ENCODE data around the gene ZBTB3. TPM values are rescaled to one million over a fixed set of nuclear protein-coding genes. Genes with fewer than 3 reads are reported as not detected.
"Not testable (repeated sequence)": the region's sequence is repeated elsewhere in the genome, so short reads cannot be mapped to it uniquely, and the experiment has no call there.

Gene ZBTB3
- total and polyA plus RNA-seq, 2 donors (not counting 3 experiments of a cell fraction or from before 2014, with no cell fraction given): 3.7 to 6.9 TPM

DNA sequence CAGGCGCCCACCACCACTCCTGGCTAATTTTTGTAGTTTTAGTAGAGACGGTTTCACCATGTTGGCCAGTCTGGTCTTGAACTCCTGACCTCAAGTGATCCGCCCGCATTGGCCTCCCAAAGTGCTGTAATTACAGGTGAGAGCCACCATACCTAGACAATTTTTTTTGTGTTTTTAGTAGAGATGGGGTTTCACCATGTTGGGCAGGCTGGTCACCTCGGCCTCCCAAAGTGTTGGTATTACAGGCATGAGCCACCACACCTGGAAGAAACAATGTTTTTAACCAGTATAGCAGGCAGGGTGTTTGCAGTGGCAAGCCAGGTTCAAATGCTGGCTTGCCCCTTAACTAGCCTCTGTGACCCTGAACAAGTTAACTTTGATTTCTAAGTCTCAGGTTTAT lies 4.0 kb downstream of the ZBTB3 start:
- FAIRE-seq, CTCF ChIA-PET: not testable (repeated sequence)
- intact Hi-C loops (cut with micrococcal nuclease): loop anchor here (5.0 kb wide), 1 partner anchor 1087 kb away; the partner anchor contains the start of gene MARK2

GRCh38 chr11:62747475-62748160 lies 6.3 kb downstream of the ZBTB3 start:
- DNase-seq (ENCODE audit: low read depth, low spot score) (no peak), FAIRE-seq (no peak)
- POLR2A ChIA-PET: interaction anchor here (0.5 to 0.7 kb wide), 2 partner anchors 94 to 134 kb away, joined by 3 to 7 read pairs; no protein-coding TSS in a partner anchor
- CTCF ChIA-PET: interaction anchor here (0.6 to 0.9 kb wide), 2 partner anchors 7 to 39 kb away, joined by 3 to 4 read pairs; no protein-coding TSS in a partner anchor
- Histone ChIP-seq H3K9ac (replicated peaks; ENCODE audit: extremely low read depth, insufficient read depth, low read length) (no peak overlapping the region), H3K4me1 (ENCODE audit: control insufficient read depth, extremely low read depth, insufficient read depth, low read length) (no peaks in the 10 kb centered on the region), H3K4me2 (ENCODE audit: insufficient read depth, low read length) (no peak overlapping the region), H2AFZ (ENCODE audit: low read depth, low read length) (no peak overlapping the region), H3K36me3 (ENCODE audit: control insufficient read depth in 2 of 2, extremely low read depth in 1 of 2, insufficient read depth in 2 of 2, low read length in 2 of 2) (peaks cover 0 to 2% of the 10 kb centered on the region in 2 experiments), H3K4me3 (replicated peaks in 1 of 3; ENCODE audit: insufficient read depth in 1 of 3, low read depth in 1 of 3, low read length in 3 of 3) (no peak overlapping the region), H3K27me3 (ENCODE audit: control insufficient read depth in 2 of 2, insufficient read depth in 2 of 2, low read length in 2 of 2) (no peaks in the 10 kb centered on the region), H3K9me3 (replicated peaks; ENCODE audit: control insufficient read depth, insufficient read depth, low read length) (no peaks in the 10 kb centered on the region), H3K79me2 (ENCODE audit: control insufficient read depth, insufficient read depth, low read length) (peaks cover 5% of the 10 kb centered on the region), H3K27ac (ENCODE audit: insufficient read depth, low read depth, low read length) (no peak overlapping the region), H3K9me1 (replicated peaks; ENCODE audit: control insufficient read depth, extremely low read depth, insufficient read depth, low read length) (no peaks in the 10 kb centered on the region), H4K20me1 (replicated peaks; ENCODE audit: control insufficient read depth, extremely low read depth, insufficient read depth, low read length) (no peaks in the 10 kb centered on the region)
- no TSS peak for BruUV-seq (replicated peaks)
- TF ChIP-seq JUN (IDR thresholded peaks at IDR 0.05; ENCODE audit: borderline replicate concordance, insufficient read depth, insufficient read length, low read depth): no peak
- TF ChIP-seq FOS (IDR thresholded peaks at IDR 0.05; ENCODE audit: borderline replicate concordance, insufficient read depth, low read length): no peak
- TF ChIP-seq EZH2 (IDR thresholded peaks at IDR 0.05; ENCODE audit: borderline replicate concordance, low read depth, low read length, severe bottlenecking): no peak
- TF ChIP-seq MAX (IDR thresholded peaks at IDR 0.05; ENCODE audit: insufficient read depth, insufficient read length): no peak
- TF ChIP-seq MYC (IDR thresholded peaks at IDR 0.05; ENCODE audit: low read depth, low read length): no peak
- no peak for TF ChIP-seq GATA2 (IDR thresholded peaks at IDR 0.05; ENCODE audit: insufficient read depth, insufficient read length, low read depth, low read length)
- no peak for TF ChIP-seq CTCF (IDR thresholded peaks at IDR 0.05; ENCODE audit: extremely low read depth in 1 of 2, insufficient read depth in 1 of 2, low read depth in 1 of 2, low read length in 2 of 2)
- no peak for TF ChIP-seq POLR2A (IDR thresholded peaks at IDR 0.05; ENCODE audit: low read depth, low read length)
- intact Hi-C loops (cut with micrococcal nuclease): no loop called here
- dilution Hi-C loops (cut with MboI; ENCODE audit: extremely low pct_ligation_motif_present, low sequenced_read_pairs): no loop called here

More for the DNA sequence above, 4.0 kb downstream of the ZBTB3 start:
- POLR2A ChIA-PET; H3K9ac ChIP-seq (replicated peaks; ENCODE audit: extremely low read depth, insufficient read depth, low read length); BruUV-seq (replicated peaks); dilution Hi-C loops (cut with MboI; ENCODE audit: extremely low pct_ligation_motif_present, low sequenced_read_pairs); H3K27me3 ChIP-seq (ENCODE audit: control insufficient read depth in 2 of 2, insufficient read depth in 2 of 2, low read length in 2 of 2); H3K4me2 ChIP-seq (ENCODE audit: insufficient read depth, low read length); H3K4me3 ChIP-seq (replicated peaks in 1 of 3; ENCODE audit: insufficient read depth in 1 of 3, low read depth in 1 of 3, low read length in 3 of 3); H3K27ac ChIP-seq (ENCODE audit: insufficient read depth, low read depth, low read length); DNase-seq (ENCODE audit: low read depth, low spot score); H3K4me1 ChIP-seq (ENCODE audit: control insufficient read depth, extremely low read depth, insufficient read depth, low read length); H4K20me1 ChIP-seq (replicated peaks; ENCODE audit: control insufficient read depth, extremely low read depth, insufficient read depth, low read length); H3K9me3 ChIP-seq (replicated peaks; ENCODE audit: control insufficient read depth, insufficient read depth, low read length); H3K9me1 ChIP-seq (replicated peaks; ENCODE audit: control insufficient read depth, extremely low read depth, insufficient read depth, low read length); H3K36me3 ChIP-seq (ENCODE audit: control insufficient read depth in 2 of 2, extremely low read depth in 1 of 2, insufficient read depth in 2 of 2, low read length in 2 of 2); H2AFZ ChIP-seq (ENCODE audit: low read depth, low read length): not testable (repeated sequence)
- H3K79me2 ChIP-seq (ENCODE audit: control insufficient read depth, insufficient read depth, low read length): peaks cover 10% of the 10 kb centered on the region
